Measurements from ENCODE around the gene LARGE1. TPM values are rescaled to one million over a fixed set of nuclear protein-coding genes. Genes with fewer than 3 reads are reported as not detected.

LARGE1 gene
- total RNA-seq, 3 donors from 2014 or later, result 23.6 to 27.8 (median 26.1) TPM

- no peaks in the 10 kb centered on the region for H3K9me3 ChIP-seq
- H3K4me1 ChIP-seq, result no peaks in the 10 kb centered on the region
- DNase-seq (ENCODE audit: low spot score in 2 of 2), result no peak
- intact Hi-C loops (cut with DNase I; ENCODE audit: low total_unique reads), result no loop called here
- no peaks in the 10 kb centered on the region for H3K27me3 ChIP-seq
- H3K27ac ChIP-seq, result no peak overlapping the region
- TF ChIP-seq POLR2A (IDR thresholded peaks at IDR 0.05) (no peak), POLR2AphosphoS5 (IDR thresholded peaks at IDR 0.05) (no peak), CTCF (IDR thresholded peaks at IDR 0.05) (no peak)
- no peak overlapping the region for H3K4me3 ChIP-seq
- H3K36me3 ChIP-seq, result no peaks in the 10 kb centered on the region
These were observed 45.0 kb downstream of the LARGE1 start for GRCh38 chr22:33875316-33875715.

- H3K27me3 ChIP-seq, result no peaks in the 10 kb centered on the region
- H3K36me3 ChIP-seq, result no peaks in the 10 kb centered on the region
- H3K27ac ChIP-seq, result no peak overlapping the region
- intact Hi-C loops (cut with DNase I; ENCODE audit: low total_unique reads), result no loop called here
- H3K4me3 ChIP-seq, result no peak overlapping the region
- no peak for TF ChIP-seq POLR2A (IDR thresholded peaks at IDR 0.05)
- TF ChIP-seq CTCF (IDR thresholded peaks at IDR 0.05), result no peak
- TF ChIP-seq POLR2AphosphoS5 (IDR thresholded peaks at IDR 0.05), result no peak
- no peak for DNase-seq (ENCODE audit: low spot score in 2 of 2)
- no peaks in the 10 kb centered on the region for H3K4me1 ChIP-seq
- H3K9me3 ChIP-seq, result no peaks in the 10 kb centered on the region
These were observed 46.1 kb downstream of the LARGE1 start for GRCh38 chr22:33874206-33874605.

- no peaks in the 10 kb centered on the region for H3K4me1 ChIP-seq
- no peaks in the 10 kb centered on the region for H3K27me3 ChIP-seq
These were observed 46.6 kb downstream of the LARGE1 start for GRCh38 chr22:33873666-33874065.

GRCh38 chr22:33873186-33873585 lies 47.1 kb downstream of the LARGE1 start:
- no peak for DNase-seq (ENCODE audit: low spot score in 2 of 2)
- no peaks in the 10 kb centered on the region for H3K9me3 ChIP-seq
- H3K36me3 ChIP-seq, result no peaks in the 10 kb centered on the region
- no peaks in the 10 kb centered on the region for H3K4me1 ChIP-seq
- no peak overlapping the region for H3K4me3 ChIP-seq
- H3K27ac ChIP-seq, result peak overlapping the region in 1 of 2 donors; percentile 39
- no peaks in the 10 kb centered on the region for H3K27me3 ChIP-seq
- no peak for TF ChIP-seq POLR2A (IDR thresholded peaks at IDR 0.05)
- TF ChIP-seq POLR2AphosphoS5 (IDR thresholded peaks at IDR 0.05), result no peak
- no peak for TF ChIP-seq CTCF (IDR thresholded peaks at IDR 0.05)
- intact Hi-C loops (cut with DNase I; ENCODE audit: low total_unique reads), result no loop called here

More at GRCh38 chr22:33873666-33874065, 46.6 kb downstream of the LARGE1 start:
- intact Hi-C loops (cut with DNase I; ENCODE audit: low total_unique reads), result no loop called here
- Histone ChIP-seq H3K4me3 (no peak overlapping the region), H3K9me3 (no peaks in the 10 kb centered on the region), H3K27ac (peak overlapping the region in 1 of 2 donors; percentile 39), H3K36me3 (no peaks in the 10 kb centered on the region)
- TF ChIP-seq POLR2A (IDR thresholded peaks at IDR 0.05), result no peak
- TF ChIP-seq CTCF (IDR thresholded peaks at IDR 0.05), result no peak
- no peak for TF ChIP-seq POLR2AphosphoS5 (IDR thresholded peaks at IDR 0.05)
- no peak for DNase-seq (ENCODE audit: low spot score in 2 of 2)

GRCh38 chr22:33871935-33872334 lies 48.3 kb downstream of the LARGE1 start:
- DNase-seq (ENCODE audit: low spot score in 2 of 2), result no peak
- Histone ChIP-seq H3K4me1 (no peaks in the 10 kb centered on the region), H3K27me3 (no peaks in the 10 kb centered on the region), H3K36me3 (no peaks in the 10 kb centered on the region), H3K27ac (no peak overlapping the region), H3K4me3 (no peak overlapping the region), H3K9me3 (no peaks in the 10 kb centered on the region)
- intact Hi-C loops (cut with DNase I; ENCODE audit: low total_unique reads), result no loop called here
- no peak for TF ChIP-seq POLR2A (IDR thresholded peaks at IDR 0.05)
- TF ChIP-seq POLR2AphosphoS5 (IDR thresholded peaks at IDR 0.05), result no peak
- TF ChIP-seq CTCF (IDR thresholded peaks at IDR 0.05), result no peak
